Measurements from ENCODE around the gene MTHFR.
"Not testable (repeated sequence)": the region's sequence is repeated elsewhere in the genome, so short reads cannot be mapped to it uniquely, and the experiment has no call there.

MTHFR gene

DNA sequence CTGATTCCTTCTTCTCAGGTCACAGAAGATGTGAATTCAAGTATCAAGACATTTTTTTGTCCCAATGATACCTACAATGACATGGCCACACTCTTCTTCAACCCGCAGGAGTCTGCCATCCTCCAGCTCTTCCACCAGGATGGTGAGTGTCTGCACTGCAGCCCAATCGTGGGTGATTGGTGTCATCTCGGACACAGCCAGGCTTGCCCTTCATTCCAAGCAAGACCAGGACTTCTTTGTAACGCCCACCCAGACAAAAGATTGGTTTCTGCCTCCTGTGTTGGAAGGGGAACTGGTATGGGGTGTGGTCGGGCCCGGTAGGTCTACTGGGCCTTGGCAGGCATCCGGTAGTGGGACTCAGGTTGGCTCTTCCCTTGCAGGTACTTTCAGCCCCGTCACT is 27.7 kb upstream of the MTHFR start:
- no peak for DNase-seq (ENCODE audit: low spot score)

GRCh38 chr1:11831945-11832725 is 26.4 kb upstream of the MTHFR start:
- no peak for DNase-seq (ENCODE audit: low spot score)

DNA sequence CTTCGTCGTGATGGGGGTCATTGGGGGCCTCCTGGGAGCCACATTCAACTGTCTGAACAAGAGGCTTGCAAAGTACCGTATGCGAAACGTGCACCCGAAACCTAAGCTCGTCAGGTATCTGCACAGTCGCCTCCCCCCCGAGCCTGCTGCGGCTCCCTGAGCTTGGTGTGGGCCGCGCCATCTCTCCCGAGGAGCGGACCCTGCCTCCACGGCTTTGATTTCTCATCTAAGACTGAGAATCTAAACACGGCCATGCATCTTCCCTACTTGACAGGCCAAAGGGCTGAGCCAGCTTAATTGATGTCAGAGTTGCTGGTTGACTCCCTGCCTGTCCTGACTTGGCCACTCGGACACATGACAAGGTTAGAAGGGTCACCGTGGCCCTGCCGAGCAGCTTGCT is 22.7 kb upstream of the MTHFR start:
- DNase-seq (ENCODE audit: low spot score): no peak

GRCh38 chr1:11826946-11827345 is 21.2 kb upstream of the MTHFR start:
- no peak for DNase-seq (ENCODE audit: low spot score)

- DNase-seq (ENCODE audit: low spot score): no peak
These were observed 19.4 kb upstream of the MTHFR start for GRCh38 chr1:11825131-11825530.

DNA sequence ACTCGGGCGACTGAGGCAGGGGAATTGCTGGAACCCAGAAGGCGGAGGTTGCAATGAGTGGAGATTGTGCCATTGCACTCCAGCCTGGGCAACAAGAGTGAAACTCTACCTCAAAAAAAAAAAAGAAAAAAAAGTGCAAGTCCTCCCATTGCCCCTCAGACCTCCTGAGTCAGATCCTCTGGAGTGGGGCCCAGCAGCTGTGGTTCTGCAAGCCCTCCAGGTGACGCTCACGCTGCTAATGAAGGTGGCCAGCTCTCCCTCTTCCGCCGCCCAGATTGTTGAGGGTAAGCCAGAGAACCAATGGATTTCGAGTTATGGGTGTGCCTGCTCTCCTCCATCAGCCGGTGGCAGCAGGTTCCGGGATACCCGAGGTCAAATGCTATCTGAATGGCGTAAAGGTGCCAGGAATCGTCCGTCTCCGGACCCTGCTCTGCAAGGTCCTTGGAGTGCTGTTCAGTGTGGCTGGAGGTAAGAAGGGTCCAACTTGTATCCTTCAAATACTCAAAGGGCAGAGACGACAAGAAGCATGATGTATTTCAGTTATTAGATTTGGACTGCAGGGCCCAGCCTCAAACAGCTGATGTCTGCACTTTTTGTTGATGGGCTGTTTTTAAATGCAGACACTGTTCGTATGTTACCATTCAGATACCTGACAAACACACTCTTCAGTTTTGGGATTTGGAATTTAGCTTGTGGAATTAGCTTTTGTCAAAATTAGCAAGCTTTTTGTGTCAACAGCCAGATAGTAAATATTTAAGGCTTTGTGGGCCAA is 17.8 kb upstream of the MTHFR start:
- DNase-seq (ENCODE audit: low spot score): no peak

- DNase-seq (ENCODE audit: low spot score): no peak
These were observed 16.3 kb upstream of the MTHFR start for GRCh38 chr1:11822091-11822490.

DNA sequence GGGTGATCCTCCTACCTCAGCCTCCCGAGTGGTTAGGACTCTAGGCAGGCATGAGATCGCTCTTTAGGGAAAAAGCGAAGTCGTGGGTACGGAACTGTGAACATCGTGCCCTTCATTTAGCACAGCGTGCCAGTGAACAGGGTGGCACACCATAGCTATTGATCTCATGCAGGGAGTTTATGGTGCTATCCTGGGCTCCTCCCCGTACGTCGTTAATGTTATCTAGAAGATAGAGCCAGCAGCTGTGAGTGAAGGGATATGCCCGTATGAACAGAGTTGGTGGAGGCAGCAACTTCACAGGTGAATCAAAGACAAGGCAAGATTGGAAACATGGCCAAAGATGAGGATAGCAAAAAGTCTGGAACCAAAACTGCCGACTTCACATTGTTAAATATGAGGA is 11.4 kb upstream of the MTHFR start:
- no peak for DNase-seq (ENCODE audit: low spot score)

- DNase-seq (ENCODE audit: low spot score): no peak
These were observed 7.3 kb upstream of the MTHFR start for GRCh38 chr1:11813021-11813420.

GRCh38 chr1:11807133-11807532 is 1.4 kb upstream of the MTHFR start:
- peak; percentile 64 for DNase-seq (ENCODE audit: low spot score)

DNA sequence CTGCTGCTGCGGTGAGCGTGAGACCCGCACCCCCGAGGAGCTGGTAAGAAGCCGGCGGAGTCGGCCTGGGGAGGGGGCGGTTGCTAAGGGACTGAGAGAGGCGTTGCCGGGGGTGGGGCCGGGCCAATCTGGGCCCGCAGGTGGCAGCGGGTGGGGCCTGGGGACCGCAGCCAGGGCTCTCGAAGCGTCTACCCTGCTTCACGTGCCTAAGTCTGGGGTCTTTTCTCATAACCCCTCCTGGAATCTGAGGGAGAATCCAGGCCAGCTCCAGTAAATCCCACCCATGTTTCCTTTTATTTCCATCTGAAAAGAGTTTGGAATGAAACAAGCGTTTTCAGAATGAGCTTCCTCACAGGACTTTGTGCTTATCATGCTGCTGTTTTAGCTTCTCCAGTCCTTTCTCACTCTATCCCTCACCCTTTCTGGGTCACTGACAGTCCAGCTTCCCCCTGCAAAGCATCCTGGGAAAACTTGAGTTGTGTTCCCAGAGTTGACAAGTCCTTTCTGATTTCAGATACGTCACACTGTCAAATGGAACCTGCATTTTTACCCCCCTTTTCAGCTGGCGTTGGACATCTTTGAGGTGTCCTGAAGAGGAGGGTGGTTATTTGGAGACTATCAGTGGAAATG is 658 bp upstream of the MTHFR start:
- peak; percentile 89 for DNase-seq (ENCODE audit: low spot score)

- peak; percentile 84 for DNase-seq (ENCODE audit: low spot score)
These were observed 920 bp downstream of the MTHFR start for GRCh38 chr1:11804666-11805421.

DNA sequence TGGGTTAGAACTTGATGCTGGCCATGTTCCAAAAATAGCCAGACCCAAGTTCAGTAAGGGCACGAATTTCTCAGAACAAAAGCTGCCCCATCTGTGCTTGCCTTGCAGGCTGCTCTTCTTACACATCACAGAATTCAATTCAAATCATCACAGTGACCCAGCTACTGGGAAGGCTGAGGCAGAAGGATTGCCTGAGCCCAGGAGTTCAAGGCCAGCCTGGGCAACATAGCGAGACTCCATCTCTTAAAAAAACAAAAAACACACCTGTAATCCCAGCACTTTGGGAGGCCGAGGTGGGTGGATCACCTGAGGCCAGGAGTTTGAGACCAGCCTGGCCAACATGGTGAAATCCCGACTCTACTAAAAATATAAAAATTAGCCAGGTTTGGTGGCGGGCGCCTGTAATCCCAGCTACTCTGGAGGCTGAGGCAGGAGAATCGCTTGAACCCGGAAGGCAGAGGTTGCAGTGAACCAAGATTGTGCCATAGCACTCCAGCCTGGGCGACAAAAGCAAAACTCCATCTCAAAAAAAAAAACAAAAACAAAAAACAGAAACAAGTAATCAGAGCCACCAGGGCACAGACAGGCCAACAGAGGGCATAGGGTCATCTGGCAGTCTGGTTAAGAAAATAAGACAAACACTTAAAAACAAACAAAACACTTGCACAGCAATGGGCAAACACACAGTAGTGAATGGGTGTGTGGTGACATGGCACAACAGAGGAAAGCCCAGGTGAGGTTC is 1.7 kb downstream of the MTHFR start:
- not testable (repeated sequence) for DNase-seq (ENCODE audit: low spot score)

GRCh38 chr1:11802973-11803885 is 2.5 kb downstream of the MTHFR start:
- DNase-seq (ENCODE audit: low spot score): peak; percentile 85

GRCh38 chr1:11802616-11802972 is 3.2 kb downstream of the MTHFR start:
- DNase-seq (ENCODE audit: low spot score): no peak

- DNase-seq (ENCODE audit: low spot score): no peak
These were observed 4.9 kb downstream of the MTHFR start for GRCh38 chr1:11800756-11801433.

- no peak for DNase-seq (ENCODE audit: low spot score)
These were observed 5.4 kb downstream of the MTHFR start for GRCh38 chr1:11800391-11800755.

DNA sequence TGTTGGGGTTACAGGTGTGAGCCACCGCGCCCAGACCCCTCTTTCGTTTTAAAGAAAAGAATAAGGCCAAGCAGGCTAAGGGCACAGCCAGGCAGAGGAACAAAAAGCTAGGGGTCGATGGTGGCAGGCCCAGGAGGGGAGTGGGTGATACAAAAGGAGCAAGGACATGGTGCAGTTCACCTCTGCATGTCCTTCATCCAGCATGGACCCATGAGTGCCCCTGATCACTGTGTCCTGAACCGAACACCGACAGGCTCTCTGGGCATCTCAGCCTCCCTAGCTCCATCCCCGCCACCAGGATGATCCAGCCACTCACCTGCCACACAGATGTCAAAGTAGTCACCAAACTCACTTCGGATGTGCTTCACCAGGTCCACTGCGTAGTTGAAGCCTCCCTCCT is 5.9 kb downstream of the MTHFR start:
- no peak for DNase-seq (ENCODE audit: low spot score)

DNA sequence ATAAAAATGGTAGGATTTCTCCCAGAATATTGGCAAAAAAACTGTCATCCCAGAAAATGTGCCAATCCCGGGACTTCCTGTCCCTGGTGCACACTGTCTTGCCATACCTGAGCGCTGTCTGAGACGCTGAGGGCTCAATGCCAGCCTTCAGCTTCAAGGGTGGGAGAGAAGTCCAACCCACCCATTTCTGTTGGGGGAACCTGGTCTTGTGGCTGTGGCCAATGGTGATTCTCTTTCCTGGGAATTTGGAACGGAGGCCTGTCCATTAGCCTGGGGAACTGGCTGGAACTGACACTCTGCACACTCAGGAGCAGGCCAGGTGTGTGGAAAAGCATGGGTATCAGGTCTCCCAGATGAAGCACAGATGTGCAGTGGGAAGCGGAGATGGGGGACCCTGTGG is 6.7 kb downstream of the MTHFR start:
- DNase-seq (ENCODE audit: low spot score): no peak
